Limb (tissue), 2 donors: ENCODE results near the gene MBOAT2.
"Not testable (repeated sequence)": the region's sequence is repeated elsewhere in the genome, so short reads cannot be mapped to it uniquely, and the experiment has no call there.

ENCODE experiments used
- DNase-seq, 2 donors: peaks; one replicate each; pipeline ENCODE4 v3.0.0-alpha.2; 2016; ENCODE audit errors: extremely low spot score in 2 of 2

Gene MBOAT2

GRCh38 chr2:9003616-9004337 lies at the start of gene MBOAT2:
MBOAT2 (minus strand) TSS chr2:9003684; CDS start chr2:9003614, 70 bp downstream.
- peak; percentile 95 to 97 for DNase-seq

GRCh38 chr2:9052821-9053533 lies 49.5 kb upstream of the MBOAT2 start:
- no peak for DNase-seq

GRCh38 chr2:9051451-9051850 lies 48.0 kb upstream of the MBOAT2 start:
- DNase-seq: not testable (repeated sequence)

- DNase-seq: no peak
Measured at GRCh38 chr2:9050122-9050809, 46.8 kb upstream of the MBOAT2 start.

- DNase-seq: no peak
Measured at GRCh38 chr2:9045595-9045994, 42.1 kb upstream of the MBOAT2 start.

- not testable (repeated sequence) for DNase-seq
Measured at GRCh38 chr2:9043491-9043890, 40.0 kb upstream of the MBOAT2 start.

GRCh38 chr2:9037166-9037565 lies 33.7 kb upstream of the MBOAT2 start:
- DNase-seq: no peak

- DNase-seq: peak in 1 of 2 donors; percentile 36
Measured at GRCh38 chr2:9033385-9034168, 30.1 kb upstream of the MBOAT2 start.

- DNase-seq: no peak
Measured at GRCh38 chr2:9032536-9033255, 29.2 kb upstream of the MBOAT2 start.

GRCh38 chr2:9032121-9032520 lies 28.6 kb upstream of the MBOAT2 start:
- DNase-seq: no peak

- DNase-seq: no peak
Measured at GRCh38 chr2:9031246-9031645, 27.8 kb upstream of the MBOAT2 start.

GRCh38 chr2:9030841-9031240 lies 27.4 kb upstream of the MBOAT2 start:
- DNase-seq: peak in 1 of 2 donors; percentile 55

- DNase-seq: no peak
Measured at GRCh38 chr2:9030190-9030589, 26.7 kb upstream of the MBOAT2 start.

GRCh38 chr2:9029721-9030120 lies 26.2 kb upstream of the MBOAT2 start:
- no peak for DNase-seq

- no peak for DNase-seq
Measured at GRCh38 chr2:9027884-9028283, 24.4 kb upstream of the MBOAT2 start.

- DNase-seq: no peak
Measured at GRCh38 chr2:9025746-9026145, 22.3 kb upstream of the MBOAT2 start.

- DNase-seq: no peak
Measured at GRCh38 chr2:9024575-9024974, 21.1 kb upstream of the MBOAT2 start.

GRCh38 chr2:9021563-9022211 lies 18.2 kb upstream of the MBOAT2 start:
- DNase-seq: no peak

- DNase-seq: no peak
Measured at GRCh38 chr2:9020267-9020666, 16.8 kb upstream of the MBOAT2 start.

- DNase-seq: no peak
Measured at GRCh38 chr2:9018534-9018933, 15.1 kb upstream of the MBOAT2 start.
